Pancreas (tissue), 10 donors: ENCODE data around the gene PVALB. TPM values are rescaled to one million over a fixed set of nuclear protein-coding genes. Genes with fewer than 3 reads are reported as not detected.

ENCODE experiments used
- ATAC-seq, 4 donors: fragments of 200-7000 bp; cut with Tn5 transposase; one replicate each; pipeline versions ENCODE4 v1.8.0 to v1.9.1; 2020; ENCODE audit warnings: mild to moderate bottlenecking in 4 of 4, moderate library complexity in 4 of 4
- DNase-seq, 6 donors: peaks; one replicate each; pipeline ENCODE4 v3.0.0-alpha.2; 2020
- FAIRE-seq: peaks from 2 replicates; lab custom pipeline; 2012; peaks lifted over from hg19 to GRCh38; lab: Jason Lieb, UNC
- H3K27ac ChIP-seq, 4 donors: fragments of 200-600 bp; sonication (generic); 1 replicate in 3 of 4; 2 replicates in 1 of 4; pipeline versions ENCODE4 v1.5.0 to v1.8.0; 2020
- H3K27me3 ChIP-seq, 4 donors: fragments of 200-600 bp; one replicate each; pipeline ENCODE4 v1.8.0; 2021
- H3K36me3 ChIP-seq, 3 donors: fragments of 200-600 bp; sonication (generic) in 1 of 3; one replicate each; pipeline versions ENCODE4 v1.5.0 to v1.8.0; 2020 to 2021
- H3K4me1 ChIP-seq, 3 donors: fragments of 200-600 bp; one replicate each; pipeline ENCODE4 v1.8.0; 2021
- H3K4me3 ChIP-seq, 4 donors: fragments of 200-600 bp; sonication (generic) in 2 of 4; one replicate each; pipeline versions ENCODE4 v1.5.0 to v1.8.0; 2020 to 2021
- H3K9me3 ChIP-seq, 4 donors: fragments of 200-600 bp; one replicate each; pipeline ENCODE4 v1.8.0; 2021
- WGBS, 2 donors: extraction: QIAGEN DNeasy Blood & Tissue Kit; methylation state at CpG; one replicate each; pipeline ENCODE4 v1.1.7; 2013; 5-methylcytosine and 5-hydroxymethylcytosine counted together
- intact Hi-C, 3 donors: fragments of 100-400 bp; cut with DNase I; formaldehyde crosslinking; loops; one replicate each; pipeline versions ENCODE4 v1.11.1 to v1.14.2; 2022
- polyA plus RNA-seq, 2 donors: library from polyadenylated mRNA; stranded (reverse); fragments of 200-250 nt; gene quantifications; one replicate each; pipeline ENCODE4 v1.2.3, GENCODE V29; 2013
- total RNA-seq, 6 donors: library from RNA; stranded (reverse); fragmentation: NEBNext Ultra II Directional in 4 of 6; extraction: Animal tissue kit (Norgen Biotek cat#: 25700) in 4 of 6; gene quantifications; one replicate each; pipeline versions ENCODE4 v1.2.1 to v1.2.4, GENCODE V29; 2021 to 2023
- TF ChIP-seq, protein P1 (sequence below), 4 donors: fragments of 200-600 bp; sonication (generic) in 3 of 4; IDR thresholded peaks; one replicate each; pipeline versions ENCODE4 v1.5.0 to v1.8.0; 2021; ENCODE audit warnings: antibody characterized with exemption in 4 of 4
- donor health status: healthy with polysubstance abuse.
- donor health status: DM: no; HTN: no; CAD: no; lungs with moderate emphysema.
- donor health status: DM: no; HTN: no; CAD: no.
- donor health status: control.
- donor health status: control.
- donor health status: Bipolar disorder and iron deficiency.
- donor health status: DM: yes; HTN: yes; CAD: no.
- donor health status: DM: no; HTN: no; CAD: no.
- donor health status: DM: no; HTN: no; CAD: no.
- donor health status: DM: yes; HTN: yes; CAD: no.

The PVALB gene
- total and polyA plus RNA-seq, 8 donors, result 0.54 TPM; not detected in 7

DNA sequence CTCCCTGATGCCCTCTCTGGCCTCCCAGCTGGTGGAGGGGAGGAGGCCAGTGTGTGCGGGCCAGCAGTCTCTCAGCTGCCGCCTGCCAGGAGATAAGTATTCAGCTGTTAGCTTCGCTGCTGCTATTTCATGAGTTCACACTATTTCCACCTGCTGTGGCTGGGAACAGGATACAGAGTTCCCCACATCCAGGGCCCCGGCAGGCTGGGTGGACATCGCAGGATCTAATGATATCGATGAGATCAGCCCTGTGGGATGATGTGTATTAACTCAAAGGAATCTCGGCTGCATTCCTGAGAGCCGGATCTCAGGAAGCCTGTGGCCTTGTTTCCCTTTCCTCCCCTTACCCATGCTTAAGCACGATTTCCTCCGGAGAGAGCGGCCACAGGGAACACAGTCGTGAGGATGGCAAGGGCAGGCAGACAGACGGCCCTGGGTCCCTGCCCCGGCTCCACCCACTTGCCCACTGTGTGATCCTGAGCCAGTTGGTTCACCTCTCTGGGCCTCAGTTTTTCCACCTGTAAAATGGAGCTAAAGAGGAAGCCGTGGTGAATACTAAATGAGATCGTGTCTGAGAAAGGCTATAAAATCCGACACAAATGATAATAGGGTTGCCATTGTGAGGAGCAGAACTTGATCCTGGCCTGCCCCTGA lies 6.5 kb upstream of the PVALB start:
- H3K36me3 ChIP-seq, result no peaks in the 10 kb centered on the region
- peaks cover 0 to 18% (median 0%) of the 10 kb centered on the region in 4 donors for H3K27me3 ChIP-seq
- ATAC-seq (no peak), FAIRE-seq (no peak), DNase-seq (no peak)
- TF ChIP-seq, protein P1, sequence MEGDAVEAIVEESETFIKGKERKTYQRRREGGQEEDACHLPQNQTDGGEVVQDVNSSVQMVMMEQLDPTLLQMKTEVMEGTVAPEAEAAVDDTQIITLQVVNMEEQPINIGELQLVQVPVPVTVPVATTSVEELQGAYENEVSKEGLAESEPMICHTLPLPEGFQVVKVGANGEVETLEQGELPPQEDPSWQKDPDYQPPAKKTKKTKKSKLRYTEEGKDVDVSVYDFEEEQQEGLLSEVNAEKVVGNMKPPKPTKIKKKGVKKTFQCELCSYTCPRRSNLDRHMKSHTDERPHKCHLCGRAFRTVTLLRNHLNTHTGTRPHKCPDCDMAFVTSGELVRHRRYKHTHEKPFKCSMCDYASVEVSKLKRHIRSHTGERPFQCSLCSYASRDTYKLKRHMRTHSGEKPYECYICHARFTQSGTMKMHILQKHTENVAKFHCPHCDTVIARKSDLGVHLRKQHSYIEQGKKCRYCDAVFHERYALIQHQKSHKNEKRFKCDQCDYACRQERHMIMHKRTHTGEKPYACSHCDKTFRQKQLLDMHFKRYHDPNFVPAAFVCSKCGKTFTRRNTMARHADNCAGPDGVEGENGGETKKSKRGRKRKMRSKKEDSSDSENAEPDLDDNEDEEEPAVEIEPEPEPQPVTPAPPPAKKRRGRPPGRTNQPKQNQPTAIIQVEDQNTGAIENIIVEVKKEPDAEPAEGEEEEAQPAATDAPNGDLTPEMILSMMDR (IDR thresholded peaks at IDR 0.05), result no peak
- H3K4me3 ChIP-seq, result no peak overlapping the region
- intact Hi-C loops, result no loop called here
- H3K9me3 ChIP-seq, result no peaks in the 10 kb centered on the region
- no peaks in the 10 kb centered on the region for H3K4me1 ChIP-seq
- H3K27ac ChIP-seq, result no peak overlapping the region
- WGBS, 2 donors, result 46 to 47% methylated on average over 17 of the region's 17 CpGs

DNA sequence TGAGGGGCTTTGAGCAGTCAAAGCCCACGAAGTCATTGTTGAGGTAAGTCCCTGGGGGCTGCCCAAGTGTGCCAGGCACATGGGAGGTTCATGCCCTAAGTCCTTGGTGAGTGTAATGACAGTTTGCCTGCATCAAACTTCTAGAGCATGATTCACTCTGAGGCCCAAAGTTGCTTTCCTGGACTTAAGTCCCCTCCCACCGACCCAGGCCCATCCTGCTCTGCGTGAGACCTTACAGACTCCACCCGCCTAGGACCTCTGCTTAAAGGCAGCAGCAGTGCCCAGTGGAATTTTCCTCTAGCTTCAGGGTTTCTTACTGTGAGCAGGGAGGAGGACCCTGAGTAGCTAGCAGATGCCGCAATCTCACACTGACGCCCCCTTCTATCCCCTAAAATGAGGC lies 5.7 kb upstream of the PVALB start:
- FAIRE-seq, result no peak
- no peaks in the 10 kb centered on the region for H3K9me3 ChIP-seq
- H3K27me3 ChIP-seq, result peaks cover 0 to 18% (median 0%) of the 10 kb centered on the region in 4 donors
- WGBS, 2 donors, result 63 to 79% methylated on average over 6 of the region's 6 CpGs
- no peak overlapping the region for H3K27ac ChIP-seq
- no peaks in the 10 kb centered on the region for H3K4me1 ChIP-seq
- ATAC-seq, result no peak
- no peak for DNase-seq
- intact Hi-C loops, result no loop called here
- no peaks in the 10 kb centered on the region for H3K36me3 ChIP-seq
- TF ChIP-seq, protein P1 (IDR thresholded peaks at IDR 0.05), result no peak
- no peak overlapping the region for H3K4me3 ChIP-seq

DNA sequence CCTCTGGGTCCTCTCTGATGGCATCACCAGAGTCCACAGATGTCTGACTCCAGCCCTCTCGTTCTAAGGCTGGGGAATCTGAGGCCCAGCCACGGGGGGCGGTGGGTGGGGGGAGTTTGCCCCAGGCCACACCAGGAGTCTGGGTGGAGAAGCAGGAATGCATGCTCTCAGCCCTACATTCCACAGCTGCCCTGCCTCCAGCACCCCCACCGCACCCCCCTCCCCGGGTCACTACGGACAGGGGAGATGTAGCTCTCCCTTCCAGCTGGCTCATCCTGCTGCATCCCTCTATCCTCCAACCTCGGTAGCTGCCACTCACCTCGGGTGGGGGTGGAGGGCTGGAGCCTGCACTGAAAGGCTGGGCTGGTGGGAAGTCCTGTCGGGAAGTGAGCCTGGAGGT lies 2.3 kb upstream of the PVALB start:
- DNase-seq (no peak), FAIRE-seq (no peak)
- TF ChIP-seq, protein P1 (IDR thresholded peaks at IDR 0.05), result no peak

DNA sequence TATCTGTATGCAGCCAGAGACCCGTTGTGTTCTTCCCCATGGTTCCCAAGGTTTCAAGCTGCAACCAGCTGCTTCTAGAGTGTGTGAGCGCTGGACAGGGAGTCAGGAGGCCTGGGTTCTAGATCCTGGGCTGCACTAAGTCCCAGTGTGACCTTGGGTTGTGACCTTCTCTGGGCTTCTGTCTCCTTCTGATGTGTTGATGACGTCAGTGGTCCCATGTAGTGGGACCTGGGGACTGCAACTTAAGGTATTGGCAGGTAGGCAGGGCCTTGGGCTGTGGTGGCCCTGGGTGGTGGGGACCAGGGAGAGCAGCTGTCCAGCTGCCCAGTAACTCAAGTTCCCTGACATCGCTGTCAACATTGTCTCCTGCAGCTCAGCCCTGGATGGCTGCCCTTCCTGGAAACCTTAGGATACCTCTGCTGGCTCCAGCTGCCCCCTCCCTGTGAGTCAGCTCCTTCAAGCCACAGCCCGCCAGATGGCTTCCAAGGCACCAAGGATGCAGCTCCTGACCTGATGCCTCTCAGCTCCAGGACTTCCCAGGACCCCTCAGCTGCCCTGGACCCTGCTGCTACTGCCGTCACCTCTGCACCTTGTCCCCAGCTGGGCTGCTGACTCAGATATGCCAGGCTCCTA lies 1.3 kb upstream of the PVALB start:
- TF ChIP-seq, protein P1 (IDR thresholded peaks at IDR 0.05), result no peak
- no peak for FAIRE-seq
- Histone ChIP-seq H3K36me3 (no peaks in the 10 kb centered on the region), H3K27ac (no peak overlapping the region), H3K9me3 (no peaks in the 10 kb centered on the region), H3K27me3 (peaks cover 0 to 26% (median 4%) of the 10 kb centered on the region in 4 donors), H3K4me3 (no peak overlapping the region), H3K4me1 (peaks cover 5 to 13% (median 7%) of the 10 kb centered on the region in 3 donors)
- ATAC-seq, result no peak
- intact Hi-C loops, result no loop called here
- no peak for DNase-seq
- WGBS, 2 donors, result 63 to 71% methylated on average over 5 to 6 of the region's 6 CpGs

More for the DNA sequence above, 2.3 kb upstream of the PVALB start:
- H3K9me3 ChIP-seq, result no peaks in the 10 kb centered on the region
- ATAC-seq, result no peak
- intact Hi-C loops, result no loop called here
- 12 to 23% methylated on average over 9 of the region's 9 CpGs for WGBS, 2 donors
- H3K36me3 ChIP-seq, result no peaks in the 10 kb centered on the region
- H3K27ac ChIP-seq, result no peak overlapping the region
- peaks cover 0 to 26% (median 4%) of the 10 kb centered on the region in 4 donors for H3K27me3 ChIP-seq
- H3K4me3 ChIP-seq, result no peak overlapping the region
- peaks cover 5 to 13% (median 7%) of the 10 kb centered on the region in 3 donors for H3K4me1 ChIP-seq

DNA sequence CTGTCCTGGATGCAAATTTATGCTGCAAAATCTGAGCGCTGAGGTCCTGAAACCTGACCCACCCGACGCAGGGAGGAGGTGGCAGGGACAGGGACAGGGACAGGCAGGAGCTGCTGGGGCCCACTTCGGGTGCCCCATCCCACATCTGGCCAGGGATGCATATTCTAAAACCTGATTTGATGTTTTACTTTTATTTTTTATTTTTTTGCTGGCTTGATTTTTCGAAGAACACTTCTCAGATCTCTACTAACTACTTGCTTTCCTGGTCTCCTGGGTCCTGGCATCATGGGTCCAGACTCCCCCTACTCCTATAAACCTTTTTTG lies 652 bp upstream of the PVALB start:
- H3K36me3 ChIP-seq, result no peaks in the 10 kb centered on the region
- H3K27ac ChIP-seq, result no peak overlapping the region
- H3K4me1 ChIP-seq, result peaks cover 5 to 13% (median 7%) of the 10 kb centered on the region in 3 donors
- H3K27me3 ChIP-seq, result peaks cover 0 to 26% (median 4%) of the 10 kb centered on the region in 4 donors
- ATAC-seq, result no peak
- no peaks in the 10 kb centered on the region for H3K9me3 ChIP-seq
- no peak for FAIRE-seq
- intact Hi-C loops, result no loop called here
- H3K4me3 ChIP-seq, result peak overlapping the region in 1 of 4 donors; percentile 29
- DNase-seq, result no peak
- WGBS, 2 donors, result 29 to 40% methylated on average over 5 of the region's 5 CpGs
- TF ChIP-seq, protein P1 (IDR thresholded peaks at IDR 0.05), result no peak
